Prostate gland (tissue), 2 donors: ENCODE measurements around the gene RABGEF1.

Experiments used
- CTCF ChIP-seq, 4 experiments: fragments of 200-600 bp in 2 of 4; fragments of 450-650 bp in 2 of 4; sonication (generic) in 2 of 4; IDR thresholded peaks; 1 replicate in 3 of 4; 2 replicates in 1 of 4; pipeline ENCODE4 v1.5.1; 2016 to 2019; ENCODE audit warnings: antibody characterized with exemption in 4 of 4, mild to moderate bottlenecking in 2 of 4, moderate library complexity in 2 of 4
- POLR2A ChIP-seq: fragments of 450-650 bp; IDR thresholded peaks from one replicate; pipeline ENCODE4 v1.6.1; 2016; ENCODE audit warnings: antibody characterized with exemption, mild to moderate bottlenecking
- POLR2AphosphoS5 ChIP-seq: sonication (generic); formaldehyde crosslinking; IDR thresholded peaks from one replicate; pipeline ENCODE4 v1.6.1; 2017; ENCODE audit warnings: antibody characterized with exemption

GRCh38 chr7:66697449-66698438, 42.8 kb upstream of the RABGEF1 start:
- TF ChIP-seq POLR2A (no peak), POLR2AphosphoS5 (no peak), CTCF (IDR thresholded peaks at IDR 0.05) (no peak)
